B cell (primary cell): ENCODE results near the gene METTL23. TPM values are rescaled to one million over a fixed set of nuclear protein-coding genes. Genes with fewer than 3 reads are reported as not detected.
A peak's percentile ranks its signal among the peaks of the same experiment; 100 is the strongest.

Source experiments
- ATAC-seq: fragments of 200-7000 bp; cut with Tn5 transposase; one replicate; pipeline ENCODE4 v1.10.0; 2021; ENCODE audit warnings: low read depth, mild to moderate bottlenecking, moderate number of reproducible peaks, moderate library complexity
- CTCF ChIA-PET: fragments of 350-600 bp; sonication (Branson Sonifier 250); formaldehyde crosslinking; loops from one replicate; lab custom pipeline; 2021; ENCODE audit warnings: antibody characterized with exemption, inconsistent platforms; lab: Charles Lee
- POLR2A ChIA-PET: fragments of 350-600 bp; sonication (Branson Sonifier 250); formaldehyde crosslinking; loops from one replicate; lab custom pipeline; 2021; ENCODE audit warnings: antibody characterized with exemption; lab: Charles Lee
- DNase-seq: peaks from one replicate; pipeline ENCODE4 v3.0.0; 2013
- H2AFZ ChIP-seq: 2 replicates; pipeline ENCODE4 v1.6.1; 2012; ENCODE audit warnings: mild to moderate bottlenecking, low read depth, low read length; ENCODE audit not compliant: insufficient read depth, poor library complexity, severe bottlenecking
- H3K27ac ChIP-seq, 2 donors: 1 replicate in 1 of 2; 2 replicates in 1 of 2; pipeline ENCODE4 v1.5.1; 2012 to 2013; ENCODE audit warnings: low read length in 2 of 2, mild to moderate bottlenecking in 2 of 2, moderate library complexity in 1 of 2
- H3K27me3 ChIP-seq, 4 experiments: fragments of 200-600 bp in 1 of 4; sonication (generic) in 1 of 4; replicated peaks in 1 of 4; 1 replicate in 2 of 4; 2 replicates in 2 of 4; pipeline versions ENCODE4 v1.6.1 to v1.7.0; 2013 to 2016; ENCODE audit warnings: low read length in 3 of 4, mild to moderate bottlenecking in 2 of 4, mixed read lengths in 1 of 4, moderate library complexity in 1 of 4; ENCODE audit not compliant: insufficient read depth in 4 of 4, control insufficient read depth in 3 of 4; ENCODE audit errors: control extremely low read depth in 1 of 4
- H3K36me3 ChIP-seq, 2 experiments: replicated peaks in 1 of 2; 1 replicate in 1 of 2; 2 replicates in 1 of 2; pipeline versions ENCODE4 v1.6.1 to v1.7.1; 2013; ENCODE audit warnings: low read length in 1 of 2; ENCODE audit not compliant: insufficient read depth in 2 of 2, control insufficient read depth in 1 of 2; ENCODE audit errors: control extremely low read depth in 1 of 2, extremely low read depth in 1 of 2
- H3K4me1 ChIP-seq, 2 donors: fragments of 200-600 bp in 1 of 2; sonication (generic) in 1 of 2; 1 replicate in 1 of 2; 2 replicates in 1 of 2; pipeline versions ENCODE4 v1.5.1 to v1.6.1; 2013 to 2017; ENCODE audit warnings: low read length in 2 of 2; ENCODE audit not compliant: control insufficient read depth in 2 of 2, insufficient read depth in 2 of 2
- H3K4me2 ChIP-seq: replicated peaks from 2 replicates; pipeline ENCODE3; 2012; ENCODE audit warnings: mild to moderate bottlenecking, low read depth, low read length; ENCODE audit not compliant: poor library complexity, severe bottlenecking
- H3K4me3 ChIP-seq, 5 experiments: fragments of 200-600 bp in 1 of 5; sonication (generic) in 1 of 5; 1 replicate in 3 of 5; 2 replicates in 2 of 5; pipeline versions ENCODE4 v1.5.1 to v1.7.0; 2011 to 2016; ENCODE audit warnings: low read length in 4 of 5, mild to moderate bottlenecking in 4 of 5, low read depth in 2 of 5, control low read depth in 1 of 5, moderate library complexity in 1 of 5; ENCODE audit not compliant: insufficient read depth in 1 of 5; ENCODE audit errors: control extremely low read depth in 1 of 5, extremely low read depth in 1 of 5
- H3K79me2 ChIP-seq: fragments of 200-600 bp; sonication (generic); one replicate; pipeline ENCODE4 v1.6.0; 2016; ENCODE audit warnings: low read length; ENCODE audit not compliant: control insufficient read depth, insufficient read depth
- H3K9ac ChIP-seq: fragments of 200-600 bp; sonication (generic); 2 replicates; pipeline ENCODE4 v1.6.1; 2017; ENCODE audit warnings: mild to moderate bottlenecking, low read length, moderate library complexity
- H3K9me3 ChIP-seq, 3 donors: one replicate each; pipeline versions ENCODE4 v1.6.1 to v1.7.1; 2013; ENCODE audit warnings: low read length in 2 of 3; ENCODE audit not compliant: control insufficient read depth in 2 of 3, insufficient read depth in 1 of 3; ENCODE audit errors: control extremely low read depth in 1 of 3
- H4K20me1 ChIP-seq: 2 replicates; pipeline ENCODE4 v1.6.0; 2012; ENCODE audit warnings: mild to moderate bottlenecking, low read length; ENCODE audit not compliant: insufficient read depth, control insufficient read depth, poor library complexity, severe bottlenecking
- H3K27ac Mint-ChIP-seq: one replicate; pipeline ENCODE4 v1.8.0; 2021; ENCODE audit warnings: mixed read lengths
- H3K27me3 Mint-ChIP-seq: one replicate; pipeline ENCODE4 v1.8.0; 2021; ENCODE audit warnings: mixed read lengths
- H3K4me1 Mint-ChIP-seq: one replicate; pipeline ENCODE4 v1.8.0; 2021; ENCODE audit warnings: mixed read lengths
- H3K4me3 Mint-ChIP-seq: one replicate; pipeline ENCODE4 v1.8.0; 2021; ENCODE audit warnings: mixed read lengths
- H3K9me3 Mint-ChIP-seq: one replicate; pipeline ENCODE4 v1.8.0; 2022; ENCODE audit warnings: mixed read lengths; ENCODE audit not compliant: insufficient read depth
- CTCF ChIP-seq: fragments of 200-600 bp; IDR thresholded peaks from one replicate; pipeline ENCODE4 v1.8.0; 2022; ENCODE audit warnings: antibody characterized with exemption, mild to moderate bottlenecking
- EZH2 ChIP-seq: IDR thresholded peaks from 2 replicates; pipeline ENCODE4 v1.6.1; 2012; ENCODE audit warnings: borderline replicate concordance, low read depth, mild to moderate bottlenecking, moderate library complexity, low read length; ENCODE audit not compliant: insufficient read depth, poor library complexity, severe bottlenecking
- WGBS: methylation state at CpG from one replicate; pipeline ENCODE4 v1.1.5; 2013; ENCODE audit warnings: missing lambda C conversion rate; ENCODE audit not compliant: insufficient coverage; 5-methylcytosine and 5-hydroxymethylcytosine counted together
- intact Hi-C: fragments of 100-400 bp; cut with micrococcal nuclease; formaldehyde crosslinking; loops from one replicate; pipeline ENCODE4 v1.10.0; 2022
- polyA plus RNA-seq: library from polyadenylated mRNA; depleted of rRNA; stranded (reverse); fragments of >200 nt; gene quantifications from 2 replicates; pipeline ENCODE4 v1.2.3, GENCODE V29; 2012
- total RNA-seq, 2 donors: library from RNA; stranded (reverse); fragments of 120-200 nt in 1 of 2; gene quantifications; 1 replicate in 1 of 2; 2 replicates in 1 of 2; pipeline versions ENCODE4 v1.2.3 to v1.2.4, GENCODE V29; 2013 to 2022

Gene METTL23
- total and polyA plus RNA-seq, 2 donors (not counting 1 experiment from before 2014, with no cell fraction given): 64.0 to 68.1 TPM

GRCh38 chr17:76737082-76737675 lies 10.5 kb downstream of the METTL23 start, which contains the start of gene SRSF2:
SRSF2 (minus strand) TSS chr17:76737331; CDS start chr17:76737160, 171 bp downstream.
- Histone ChIP-seq H2AFZ (peak within 1 kb of the TSS; percentile 84), H3K36me3 (peaks cover 0 to 42% of the 10 kb centered on the region in 2 experiments)
- POLR2A ChIA-PET: interaction anchor here (0.6 to 5.6 kb wide), 7 partner anchors 10 to 372 kb away, joined by 3 to 75 read pairs (median 6); partner anchors contain the start of genes JMJD6 and METTL23

More at GRCh38 chr17:76737082-76737675, 10.5 kb downstream of the METTL23 start, which contains the start of gene SRSF2:
- intact Hi-C loops: loop anchor here (1.0 to 5.0 kb wide), 5 partner anchors 11 to 1220 kb away; partner anchors contain the start of genes CASKIN2, JMJD6, METTL23 and SEC14L1
- peaks cover 53% of the 10 kb centered on the region for H3K4me1 Mint-ChIP-seq
- Histone ChIP-seq H3K9me3 (no peaks in the 10 kb centered on the region), H3K4me3 (peak within 1 kb of the TSS; percentile 95 to 99 (median 97)), H3K4me2 (peak within 1 kb of the TSS; percentile 92), H3K27ac (peak within 1 kb of the TSS; percentile 95 to 97), H3K4me1 (peaks cover 35 to 36% of the 10 kb centered on the region in 2 donors), H3K79me2 (peaks cover 73% of the 10 kb centered on the region), H3K27me3 (no peaks in the 10 kb centered on the region), H3K9ac (peak within 1 kb of the TSS; percentile 87), H4K20me1 (peaks cover 9% of the 10 kb centered on the region)
- WGBS: under 1% methylated on average over 53 of the region's 60 CpGs
- CTCF ChIA-PET: interaction anchor here (4.3 kb wide), 1 partner anchor 10 kb away, joined by 29 read pairs; the partner anchor contains the start of genes JMJD6 and METTL23
- ATAC-seq: peak; percentile 76
- TF ChIP-seq CTCF: no peak
- TF ChIP-seq EZH2: no peak
- DNase-seq: peak; percentile 99
- H3K27me3 Mint-ChIP-seq: no peaks in the 10 kb centered on the region
- peak within 1 kb of the TSS; percentile 97 for H3K4me3 Mint-ChIP-seq
- H3K9me3 Mint-ChIP-seq: no peaks in the 10 kb centered on the region
- H3K27ac Mint-ChIP-seq: peak within 1 kb of the TSS; percentile 99
